ENCODE results near the gene LEMD3. TPM values are rescaled to one million over a fixed set of nuclear protein-coding genes. Genes with fewer than 3 reads are reported as not detected.

The LEMD3 gene
- total RNA-seq, 1 experiment from 2014 or later, result 57.8 TPM

DNA sequence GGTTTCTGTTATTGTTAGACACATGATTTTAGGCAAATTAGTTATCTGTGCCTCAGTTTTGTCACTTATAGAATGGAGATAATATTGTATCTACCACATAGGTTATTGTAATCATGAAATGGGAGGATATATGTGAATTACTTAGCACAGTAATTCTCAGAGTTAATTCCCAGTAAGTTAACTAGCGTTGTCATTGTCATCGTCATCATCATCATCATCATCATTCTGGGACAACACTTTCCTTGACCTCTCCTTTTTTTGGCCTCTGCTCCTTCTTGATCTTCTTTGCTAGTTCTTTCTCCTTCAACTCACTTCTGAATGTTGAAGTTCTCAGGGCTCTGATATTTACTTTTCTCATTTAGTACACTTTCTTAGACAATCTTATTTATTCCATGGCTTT lies 122.9 kb downstream of the LEMD3 start:
- TF ChIP-seq EZH2 (IDR thresholded peaks at IDR 0.05; ENCODE audit: low read length, unreplicated experiment), result no peak
- no peak for TF ChIP-seq EZH2phosphoT487 (IDR thresholded peaks at IDR 0.05; ENCODE audit: borderline replicate concordance, low read length)
- TF ChIP-seq, protein P1, sequence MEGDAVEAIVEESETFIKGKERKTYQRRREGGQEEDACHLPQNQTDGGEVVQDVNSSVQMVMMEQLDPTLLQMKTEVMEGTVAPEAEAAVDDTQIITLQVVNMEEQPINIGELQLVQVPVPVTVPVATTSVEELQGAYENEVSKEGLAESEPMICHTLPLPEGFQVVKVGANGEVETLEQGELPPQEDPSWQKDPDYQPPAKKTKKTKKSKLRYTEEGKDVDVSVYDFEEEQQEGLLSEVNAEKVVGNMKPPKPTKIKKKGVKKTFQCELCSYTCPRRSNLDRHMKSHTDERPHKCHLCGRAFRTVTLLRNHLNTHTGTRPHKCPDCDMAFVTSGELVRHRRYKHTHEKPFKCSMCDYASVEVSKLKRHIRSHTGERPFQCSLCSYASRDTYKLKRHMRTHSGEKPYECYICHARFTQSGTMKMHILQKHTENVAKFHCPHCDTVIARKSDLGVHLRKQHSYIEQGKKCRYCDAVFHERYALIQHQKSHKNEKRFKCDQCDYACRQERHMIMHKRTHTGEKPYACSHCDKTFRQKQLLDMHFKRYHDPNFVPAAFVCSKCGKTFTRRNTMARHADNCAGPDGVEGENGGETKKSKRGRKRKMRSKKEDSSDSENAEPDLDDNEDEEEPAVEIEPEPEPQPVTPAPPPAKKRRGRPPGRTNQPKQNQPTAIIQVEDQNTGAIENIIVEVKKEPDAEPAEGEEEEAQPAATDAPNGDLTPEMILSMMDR (conservative IDR thresholded peaks at IDR 0.05; ENCODE audit: low read depth, low read length), result no peak

DNA sequence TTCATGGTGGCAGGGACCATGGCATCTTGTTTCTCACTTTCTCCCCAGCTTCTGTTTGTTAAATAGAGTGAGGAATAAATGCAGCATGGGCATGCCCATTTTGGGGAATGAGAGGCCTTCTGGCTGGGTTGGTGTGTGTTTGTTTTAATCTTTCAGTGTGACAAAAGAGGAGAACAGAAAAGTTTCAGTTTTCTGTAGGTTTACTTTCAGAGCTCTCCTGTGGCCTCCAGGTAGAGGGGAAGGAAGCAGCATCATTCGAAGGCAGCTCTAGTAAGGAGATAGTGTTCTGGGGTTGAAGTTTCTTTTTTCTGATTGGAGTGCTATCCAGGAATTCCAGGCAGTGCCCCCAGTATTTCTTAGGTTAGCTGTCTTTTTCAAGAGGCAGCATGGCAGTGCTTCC lies 124.4 kb downstream of the LEMD3 start:
- Histone ChIP-seq H3K4me3 (ENCODE audit: low read length) (no peak overlapping the region), H4K20me1 (ENCODE audit: low read length) (no peaks in the 10 kb centered on the region), H3F3A (ENCODE audit: low read length, unreplicated experiment) (no peaks in the 10 kb centered on the region), H3K9me3 (ENCODE audit: low read length) (no peaks in the 10 kb centered on the region), H3K4me2 (ENCODE audit: low read length) (no peak overlapping the region), H3K79me2 (ENCODE audit: low read length) (no peaks in the 10 kb centered on the region), H3K27ac (ENCODE audit: low read length) (no peak overlapping the region), H3K9ac (ENCODE audit: low read length) (no peak overlapping the region), H2AFZ (ENCODE audit: low read length) (no peak overlapping the region), H3K9me2 (replicated peaks; ENCODE audit: low read length) (no peaks in the 10 kb centered on the region), H3K4me1 (ENCODE audit: insufficient read depth, low read length) (no peaks in the 10 kb centered on the region), H3K27me3 (ENCODE audit: low read length) (no peaks in the 10 kb centered on the region), H3K36me3 (ENCODE audit: low read depth, low read length) (no peaks in the 10 kb centered on the region)
- ATAC-seq (no peak), DNase-seq (no peak)
- no peak for TF ChIP-seq EZH2 (IDR thresholded peaks at IDR 0.05; ENCODE audit: low read length, unreplicated experiment)
- TF ChIP-seq, protein P1 (conservative IDR thresholded peaks at IDR 0.05; ENCODE audit: low read depth, low read length), result no peak
- CTCF ChIA-PET, result no interaction called here
- BruUV-seq (replicated peaks), result no TSS peak
- intact Hi-C loops (cut with micrococcal nuclease), result no loop called here
- POLR2A ChIA-PET (ENCODE audit: unreplicated experiment), result no interaction called here

More for the DNA sequence above, 122.9 kb downstream of the LEMD3 start:
- Histone ChIP-seq H4K20me1 (ENCODE audit: low read length) (no peaks in the 10 kb centered on the region), H3K4me3 (ENCODE audit: low read length) (no peak overlapping the region), H3K9me2 (replicated peaks; ENCODE audit: low read length) (no peaks in the 10 kb centered on the region), H3K27ac (ENCODE audit: low read length) (no peak overlapping the region), H3F3A (ENCODE audit: low read length, unreplicated experiment) (no peaks in the 10 kb centered on the region), H3K79me2 (ENCODE audit: low read length) (no peaks in the 10 kb centered on the region), H2AFZ (ENCODE audit: low read length) (no peak overlapping the region), H3K9ac (ENCODE audit: low read length) (no peak overlapping the region), H3K4me1 (ENCODE audit: insufficient read depth, low read length) (no peaks in the 10 kb centered on the region), H3K4me2 (ENCODE audit: low read length) (no peak overlapping the region), H3K27me3 (ENCODE audit: low read length) (no peaks in the 10 kb centered on the region), H3K36me3 (ENCODE audit: low read depth, low read length) (no peaks in the 10 kb centered on the region), H3K9me3 (ENCODE audit: low read length) (no peaks in the 10 kb centered on the region)
- ChIA-PET CTCF (no interaction called here), POLR2A (ENCODE audit: unreplicated experiment) (no interaction called here)
- DNase-seq (no peak), ATAC-seq (no peak)
- BruUV-seq (replicated peaks), result no TSS peak
- intact Hi-C loops (cut with micrococcal nuclease), result no loop called here

DNA sequence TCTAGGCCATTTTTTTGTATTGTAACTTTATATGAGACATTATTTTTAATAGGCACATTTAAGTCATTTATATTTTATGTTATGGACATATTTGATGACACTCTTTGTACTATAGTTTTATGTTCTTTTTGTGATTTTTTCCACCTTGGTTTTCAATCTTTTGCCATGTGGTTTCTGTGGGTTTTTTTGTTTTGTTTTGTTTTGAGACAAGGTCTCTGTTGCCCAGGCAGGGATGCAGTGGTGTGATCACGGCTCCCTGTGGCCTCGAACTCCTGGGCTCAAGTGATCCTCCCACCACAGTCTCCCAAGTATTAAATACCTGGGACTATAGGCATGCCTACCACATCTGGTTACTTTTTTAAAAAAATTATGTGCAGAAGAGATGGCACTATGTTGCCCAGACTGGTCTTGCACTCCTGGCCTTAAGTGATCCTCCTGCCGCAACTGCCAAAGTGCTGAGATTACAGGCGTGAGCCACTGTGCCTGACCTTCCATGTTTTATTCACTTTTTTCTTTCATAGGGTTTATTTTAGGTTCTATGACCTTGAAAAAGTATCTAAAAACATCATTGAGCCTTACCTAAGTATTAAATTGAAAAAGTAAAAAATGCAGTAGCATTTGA lies 125.4 kb downstream of the LEMD3 start:
- Histone ChIP-seq H3K4me1 (ENCODE audit: insufficient read depth, low read length) (no peaks in the 10 kb centered on the region), H3K9me2 (replicated peaks; ENCODE audit: low read length) (no peaks in the 10 kb centered on the region), H3K9me3 (ENCODE audit: low read length) (no peaks in the 10 kb centered on the region), H3K79me2 (ENCODE audit: low read length) (no peaks in the 10 kb centered on the region), H2AFZ (ENCODE audit: low read length) (no peak overlapping the region), H3K36me3 (ENCODE audit: low read depth, low read length) (no peaks in the 10 kb centered on the region), H3K4me2 (ENCODE audit: low read length) (no peak overlapping the region), H3K27me3 (ENCODE audit: low read length) (no peaks in the 10 kb centered on the region), H4K20me1 (ENCODE audit: low read length) (no peaks in the 10 kb centered on the region), H3K9ac (ENCODE audit: low read length) (no peak overlapping the region), H3K4me3 (ENCODE audit: low read length) (no peak overlapping the region), H3K27ac (ENCODE audit: low read length) (no peak overlapping the region), H3F3A (ENCODE audit: low read length, unreplicated experiment) (no peaks in the 10 kb centered on the region)
- TF ChIP-seq, protein P1 (conservative IDR thresholded peaks at IDR 0.05; ENCODE audit: low read depth, low read length), result no peak
- TF ChIP-seq EZH2 (IDR thresholded peaks at IDR 0.05; ENCODE audit: low read length, unreplicated experiment), result no peak
- TF ChIP-seq EZH2phosphoT487 (IDR thresholded peaks at IDR 0.05; ENCODE audit: borderline replicate concordance, low read length), result no peak
- ChIA-PET CTCF (interaction anchor here (0.5 kb wide), 1 partner anchor 174 kb away, joined by 4 read pairs; no protein-coding TSS in a partner anchor), POLR2A (ENCODE audit: unreplicated experiment) (no interaction called here)
- no TSS peak for BruUV-seq (replicated peaks)
- DNase-seq, result no peak
- intact Hi-C loops (cut with micrococcal nuclease), result no loop called here
- ATAC-seq, result no peak
